SK-N-MC (cell line): ENCODE results near the gene TNC.

Source experiments
- EZH2 ChIP-seq: fragments of 200-600 bp; sonication (generic); IDR thresholded peaks from one replicate; pipeline ENCODE4 v1.6.1; 2017; ENCODE audit warnings: antibody characterized with exemption
- POLR2AphosphoS5 ChIP-seq: IDR thresholded peaks from 2 replicates; pipeline ENCODE4 v1.6.1; 2012; ENCODE audit warnings: mild to moderate bottlenecking, low read depth, low read length, borderline replicate concordance

GRCh38 chr9:115034801-115035200 is 83.2 kb downstream of the TNC start:
- TF ChIP-seq POLR2AphosphoS5 (no peak), EZH2 (no peak)
